Spleen (tissue), 11 donors: ENCODE measurements around the gene PLS1. TPM values are rescaled to one million over a fixed set of nuclear protein-coding genes. Genes with fewer than 3 reads are reported as not detected.

Source experiments
- DNase-seq: peaks from one replicate; pipeline ENCODE4 v3.0.0-alpha.2; 2020
- H3K27ac ChIP-seq, 8 donors: fragments of 200-600 bp; sonication (generic) in 7 of 8; 1 replicate in 4 of 8; 2 replicates in 4 of 8; pipeline versions ENCODE4 v1.5.0 to v1.8.0; 2016 to 2021; ENCODE audit warnings: inconsistent platforms in 4 of 8, mild to moderate bottlenecking in 4 of 8, moderate library complexity in 1 of 8
- H3K27me3 ChIP-seq, 7 donors: fragments of 200-600 bp; sonication (generic) in 6 of 7; replicated peaks in 1 of 7; 1 replicate in 4 of 7; 2 replicates in 3 of 7; pipeline versions ENCODE4 v1.5.0 to v1.8.0; 2016 to 2021; ENCODE audit warnings: inconsistent platforms in 3 of 7, mild to moderate bottlenecking in 1 of 7
- H3K36me3 ChIP-seq, 6 donors: fragments of 200-600 bp; sonication (generic) in 5 of 6; 1 replicate in 4 of 6; 2 replicates in 2 of 6; pipeline versions ENCODE4 v1.5.0 to v1.8.0; 2016 to 2021; ENCODE audit warnings: inconsistent platforms in 2 of 6
- H3K4me1 ChIP-seq, 6 donors: fragments of 200-600 bp; sonication (generic) in 5 of 6; 1 replicate in 3 of 6; 2 replicates in 3 of 6; pipeline versions ENCODE4 v1.5.0 to v1.8.0; 2016 to 2021; ENCODE audit warnings: inconsistent platforms in 3 of 6
- H3K4me3 ChIP-seq, 8 donors: fragments of 200-600 bp; sonication (generic) in 7 of 8; 1 replicate in 4 of 8; 2 replicates in 4 of 8; pipeline versions ENCODE4 v1.5.0 to v1.8.0; 2016 to 2021; ENCODE audit warnings: inconsistent platforms in 4 of 8, mild to moderate bottlenecking in 4 of 8, moderate library complexity in 2 of 8
- H3K9me3 ChIP-seq, 8 donors: fragments of 200-600 bp; sonication (generic) in 7 of 8; 1 replicate in 4 of 8; 2 replicates in 4 of 8; pipeline versions ENCODE4 v1.5.0 to v1.8.0; 2016 to 2021; ENCODE audit warnings: inconsistent platforms in 4 of 8
- CTCF ChIP-seq, 11 experiments: fragments of 200-600 bp in 7 of 11; fragments of 450-650 bp in 4 of 11; sonication (generic) in 4 of 11; IDR thresholded peaks in 8 of 11; conservative IDR thresholded peaks in 3 of 11; 1 replicate in 7 of 11; 2 replicates in 4 of 11; pipeline versions ENCODE4 v1.4.0 to v1.8.0; 2016 to 2021; ENCODE audit warnings: antibody characterized with exemption in 11 of 11, inconsistent platforms in 4 of 11, mild to moderate bottlenecking in 1 of 11
- POLR2A ChIP-seq, 3 donors: fragments of 450-650 bp; IDR thresholded peaks; one replicate each; pipeline ENCODE4 v1.5.1; 2017; ENCODE audit warnings: antibody characterized with exemption in 3 of 3, mild to moderate bottlenecking in 1 of 3
- POLR2AphosphoS5 ChIP-seq, 3 donors: sonication (generic); formaldehyde crosslinking; IDR thresholded peaks; one replicate each; pipeline ENCODE4 v1.5.1; 2017; ENCODE audit warnings: antibody characterized with exemption in 3 of 3
- WGBS, 5 donors: extraction: QIAGEN DNeasy Blood & Tissue Kit in 3 of 5; methylation state at CpG; one replicate each; pipeline versions ENCODE4 v1.1.5 to v1.1.7; 2013 to 2018; 5-methylcytosine and 5-hydroxymethylcytosine counted together
- intact Hi-C: fragments of 100-400 bp; cut with DNase I; formaldehyde crosslinking; loops from one replicate; pipeline ENCODE4 v1.15.0; 2023; ENCODE audit warnings: low total_unique reads
- polyA plus RNA-seq, 3 donors: library from polyadenylated mRNA; stranded (reverse); fragments of 200-250 nt; gene quantifications; one replicate each; pipeline ENCODE4 v1.2.1, GENCODE V29; 2013
- total RNA-seq, 7 donors: library from RNA; depleted of rRNA in 3 of 7; stranded (reverse); fragments of >200 nt in 3 of 7; fragmentation: NEBNext Ultra II Directional in 4 of 7; extraction: Animal tissue kit (Norgen Biotek cat#: 25700) in 4 of 7; gene quantifications; one replicate each; pipeline versions ENCODE4 v1.1.0 to v1.2.1, GENCODE V29; 2016 to 2021
- donor health status: healthy with polysubstance abuse.
- donor health status: DM: no; HTN: no; CAD: no; lungs with moderate emphysema.
- donor health status: DM: no; HTN: no; CAD: no.
- donor health status: Bipolar disorder and iron deficiency.
- donor health status: healthy.
- donor health status: DM: no; HTN: no; CAD: no.
- donor health status: DM: yes; HTN: yes; CAD: no.

PLS1 gene
- total and polyA plus RNA-seq, 10 donors = 0.09 to 3.0 (median 1.2) TPM

- no peak for DNase-seq
- TF ChIP-seq POLR2A (IDR thresholded peaks at IDR 0.05) = no peak
- no peak for TF ChIP-seq POLR2AphosphoS5 (IDR thresholded peaks at IDR 0.05)
- no peak for TF ChIP-seq CTCF (IDR thresholded peaks at IDR 0.05 in 8 of 11, conservative IDR thresholded peaks at IDR 0.05 in 3 of 11)
- H3K27me3 ChIP-seq = no peaks in the 10 kb centered on the region
- intact Hi-C loops = no loop called here
- no peaks in the 10 kb centered on the region for H3K9me3 ChIP-seq
- no peaks in the 10 kb centered on the region for H3K36me3 ChIP-seq
- H3K27ac ChIP-seq = no peak overlapping the region
- no peak overlapping the region for H3K4me3 ChIP-seq
- WGBS, 5 donors = 85 to 93% (median 87%) methylated on average over 4 of the region's 4 CpGs
- no peaks in the 10 kb centered on the region for H3K4me1 ChIP-seq
Measured at GRCh38 chr3:142716102-142716501, 119.9 kb downstream of the PLS1 start.

- H3K27ac ChIP-seq = peak overlapping the region in 6 of 8 donors; percentile 85 to 91 (median 88)
- no peak for DNase-seq
- 0 to 1% (median 0%) methylated on average over 8 to 10 of the region's 10 CpGs for WGBS, 5 donors
- peak overlapping the region; percentile 50 to 88 (median 66) for H3K4me3 ChIP-seq
- intact Hi-C loops = loop anchor here (10.0 kb wide), 1 partner anchor 129 kb away; the partner anchor contains the start of gene PLS1
- peaks cover 0 to 28% (median 0%) of the 10 kb centered on the region in 7 donors for H3K27me3 ChIP-seq
- H3K36me3 ChIP-seq = no peaks in the 10 kb centered on the region
- TF ChIP-seq POLR2AphosphoS5 (IDR thresholded peaks at IDR 0.05) = no peak
- no peak for TF ChIP-seq POLR2A (IDR thresholded peaks at IDR 0.05)
- TF ChIP-seq CTCF (IDR thresholded peaks at IDR 0.05 in 8 of 11, conservative IDR thresholded peaks at IDR 0.05 in 3 of 11) = no peak
- peaks cover 0 to 22% (median 14%) of the 10 kb centered on the region in 6 donors for H3K4me1 ChIP-seq
- no peaks in the 10 kb centered on the region for H3K9me3 ChIP-seq
Measured at GRCh38 chr3:142723665-142723967, 127.4 kb downstream of the PLS1 start.

DNA sequence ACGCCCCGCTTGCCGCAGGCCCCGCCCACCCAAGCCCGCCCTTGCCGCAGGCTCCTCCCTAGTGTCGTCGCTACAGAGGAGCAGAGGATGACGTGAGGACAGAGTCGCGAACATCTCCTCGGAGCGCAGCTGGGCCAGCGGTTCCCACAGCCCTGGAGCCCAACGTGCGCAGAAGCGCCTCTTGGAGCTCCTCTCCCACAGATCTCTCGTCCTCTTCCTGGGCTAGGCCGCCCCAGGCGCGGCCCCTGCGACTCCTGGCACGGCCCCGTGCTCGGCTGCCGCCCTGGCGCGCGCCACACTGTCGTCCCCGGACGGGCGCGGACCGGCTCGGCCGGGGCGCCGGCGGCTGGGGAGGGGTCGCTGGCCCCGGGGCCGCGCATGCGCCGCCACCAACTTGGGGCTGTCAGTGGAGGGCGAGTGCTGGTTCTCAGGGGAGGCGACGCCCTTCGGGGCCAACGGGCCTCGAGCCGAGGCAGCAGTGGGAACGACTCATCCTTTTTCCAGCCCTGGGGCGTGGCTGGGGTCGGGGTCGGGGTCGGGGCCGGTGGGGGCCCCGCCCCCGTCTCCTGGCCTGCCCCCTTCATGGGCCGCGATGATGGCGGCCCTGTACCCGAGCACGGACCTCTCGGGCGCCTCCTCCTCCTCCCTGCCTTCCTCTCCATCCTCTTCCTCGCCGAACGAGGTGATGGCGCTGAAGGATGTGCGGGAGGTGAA, 127.9 kb downstream of the PLS1 start, which contains the start of gene TRPC1:
TRPC1 (plus strand) TSS at position 67 of the 714 bp plus-strand sequence; CDS start at position 593, 526 bp downstream.
- intact Hi-C loops = loop anchor here (10.0 kb wide), 1 partner anchor 129 kb away; the partner anchor contains the start of gene PLS1

More for the DNA sequence above, 127.9 kb downstream of the PLS1 start, which contains the start of gene TRPC1:
- no peak for TF ChIP-seq CTCF (IDR thresholded peaks at IDR 0.05 in 8 of 11, conservative IDR thresholded peaks at IDR 0.05 in 3 of 11)
- peak in 1 of 3 donors; percentile 58 for TF ChIP-seq POLR2A (IDR thresholded peaks at IDR 0.05)
- peak; percentile 90 to 96 (median 95) for TF ChIP-seq POLR2AphosphoS5 (IDR thresholded peaks at IDR 0.05)
- peaks cover 0 to 22% (median 14%) of the 10 kb centered on the region in 6 donors for H3K4me1 ChIP-seq
- H3K4me3 ChIP-seq = peak within 1 kb of the TSS; percentile 50 to 88 (median 66)
- 1 to 5% (median 1%) methylated on average over 8 to 73 of the region's 73 CpGs for WGBS, 5 donors
- peak within 1 kb of the TSS; percentile 59 to 91 (median 88) for H3K27ac ChIP-seq
- H3K36me3 ChIP-seq = no peaks in the 10 kb centered on the region
- peak; percentile 91 for DNase-seq
- peaks cover 0 to 28% (median 0%) of the 10 kb centered on the region in 7 donors for H3K27me3 ChIP-seq
- no peaks in the 10 kb centered on the region for H3K9me3 ChIP-seq
